Activated CD4-positive, alpha-beta T cell treated with anti-CD3 and anti-CD28 coated beads, Interleukin-2, amount 50 U/mL, for 4 hours (primary cell): Measurements from ENCODE around the gene TGFA.
A peak's percentile ranks its signal among the peaks of the same experiment; 100 is the strongest.

Experiments
- DNase-seq, 2 experiments: peaks; one replicate each; pipeline ENCODE4 v3.0.0-alpha.2; 2020

Gene TGFA

GRCh38 chr2:70553584-70554337 lies at the start of gene TGFA:
TGFA (minus strand) TSS chr2:70553826; CDS start chr2:70553767, 59 bp downstream.
- peak; percentile 56 to 58 for DNase-seq

- no peak for DNase-seq
These were observed 49.4 kb upstream of the TGFA start for GRCh38 chr2:70603066-70603465.

GRCh38 chr2:70598197-70598596 lies 44.6 kb upstream of the TGFA start:
- no peak for DNase-seq

GRCh38 chr2:70596739-70597138 lies 43.1 kb upstream of the TGFA start:
- no peak for DNase-seq

- DNase-seq, result no peak
These were observed 42.7 kb upstream of the TGFA start for GRCh38 chr2:70596293-70596692.

- no peak for DNase-seq
These were observed 29.5 kb upstream of the TGFA start for GRCh38 chr2:70583091-70583490.

GRCh38 chr2:70580352-70580751 lies 26.7 kb upstream of the TGFA start:
- no peak for DNase-seq

- no peak for DNase-seq
These were observed 21.0 kb upstream of the TGFA start for GRCh38 chr2:70574618-70575017.

- DNase-seq, result no peak
These were observed 20.5 kb upstream of the TGFA start for GRCh38 chr2:70574109-70574508.

GRCh38 chr2:70570041-70570661 lies 16.5 kb upstream of the TGFA start:
- no peak for DNase-seq

- DNase-seq, result no peak
These were observed 15.9 kb upstream of the TGFA start for GRCh38 chr2:70569559-70569958.

GRCh38 chr2:70566906-70567305 lies 13.3 kb upstream of the TGFA start:
- no peak for DNase-seq

- no peak for DNase-seq
These were observed 12.8 kb upstream of the TGFA start for GRCh38 chr2:70566464-70566863.

GRCh38 chr2:70565039-70565731 lies 11.6 kb upstream of the TGFA start:
- no peak for DNase-seq

- no peak for DNase-seq
These were observed 8.3 kb upstream of the TGFA start for GRCh38 chr2:70561893-70562292.

GRCh38 chr2:70560442-70560841 lies 6.8 kb upstream of the TGFA start:
- no peak for DNase-seq

GRCh38 chr2:70560040-70560439 lies 6.4 kb upstream of the TGFA start:
- DNase-seq, result no peak

- DNase-seq, result no peak
These were observed 4.7 kb upstream of the TGFA start for GRCh38 chr2:70558195-70558808.

- DNase-seq, result no peak
These were observed 3.7 kb upstream of the TGFA start for GRCh38 chr2:70557171-70557838.

GRCh38 chr2:70556608-70557007 lies 3.0 kb upstream of the TGFA start:
- DNase-seq, result no peak

- no peak for DNase-seq
These were observed 789 bp upstream of the TGFA start for GRCh38 chr2:70554338-70554892.

GRCh38 chr2:70553334-70553583 lies 367 bp downstream of the TGFA start:
- DNase-seq, result peak in 1 of 2 experiments; percentile 29
